HAP-1 (cell line): ENCODE results near the gene SYNDIG1L.

ENCODE experiments used
- DNase-seq, 2 experiments: peaks; one replicate each; pipeline ENCODE4 v3.0.0-alpha.2; 2016 to 2020; ENCODE audit warnings: low spot score in 2 of 2
- H3K27me3 ChIP-seq: fragments of 250-450 bp; sonication (Bioruptor Pico); 2 replicates; pipeline ENCODE4 v1.5.1; 2020; ENCODE audit warnings: low read depth, mild to moderate bottlenecking, moderate library complexity
- H3K36me3 ChIP-seq: fragments of 250-450 bp; sonication (Bioruptor Pico); replicated peaks from 2 replicates; pipeline ENCODE4 v1.5.1; 2020; ENCODE audit warnings: mild to moderate bottlenecking
- H3K4me1 ChIP-seq: fragments of 250-450 bp; sonication (Bioruptor Pico); 2 replicates; pipeline ENCODE4 v1.5.1; 2020; ENCODE audit warnings: mild to moderate bottlenecking
- H3K4me3 ChIP-seq: fragments of 250-450 bp; sonication (Bioruptor Pico); 2 replicates; pipeline ENCODE4 v1.5.1; 2020; ENCODE audit warnings: mild to moderate bottlenecking, moderate library complexity
- H3K9me3 ChIP-seq: fragments of 250-450 bp; sonication (Bioruptor Pico); 2 replicates; pipeline ENCODE4 v1.5.1; 2020; ENCODE audit warnings: mild to moderate bottlenecking, moderate library complexity
- in situ Hi-C: fragments of 300-500 bp; cut with MboI; formaldehyde crosslinking; loops from 3 replicates; pipeline ENCODE4 v1.14.3; 2020; ENCODE audit warnings: low sequenced_read_pairs, inconsistent platforms, mixed read lengths

The SYNDIG1L gene

DNA sequence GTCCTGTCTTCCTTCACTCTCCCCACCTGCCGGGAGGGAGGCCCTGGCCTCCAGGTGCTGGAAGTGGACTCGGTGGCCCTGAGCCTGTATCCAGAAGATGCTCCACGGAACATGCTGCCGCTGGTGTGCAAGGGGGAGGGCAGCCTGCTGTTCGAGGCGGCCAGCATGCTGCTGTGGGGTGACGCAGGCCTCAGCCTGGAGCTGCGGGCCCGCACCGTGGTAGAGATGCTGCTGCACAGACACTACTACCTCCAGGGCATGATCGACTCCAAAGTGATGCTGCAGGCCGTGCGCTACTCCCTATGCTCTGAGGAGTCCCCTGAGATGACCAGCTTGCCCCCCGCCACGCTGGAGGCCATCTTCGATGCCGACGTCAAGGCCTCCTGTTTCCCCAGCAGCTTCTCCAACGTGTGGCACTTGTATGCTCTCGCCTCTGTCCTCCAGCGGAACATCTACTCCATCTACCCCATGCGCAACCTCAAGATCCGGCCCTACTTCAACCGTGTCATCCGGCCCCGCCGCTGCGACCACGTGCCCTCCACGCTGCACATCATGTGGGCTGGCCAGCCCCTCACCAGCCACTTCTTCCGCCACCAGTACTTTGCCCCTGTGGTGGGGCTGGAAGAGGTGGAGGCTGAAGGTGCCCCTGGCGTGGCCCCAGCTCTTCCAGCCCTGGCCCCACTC is 69.0 kb downstream of the SYNDIG1L start:
- H3K36me3 ChIP-seq: no peaks in the 10 kb centered on the region
- DNase-seq: no peak
- H3K27me3 ChIP-seq: no peaks in the 10 kb centered on the region
- no peaks in the 10 kb centered on the region for H3K9me3 ChIP-seq
- no peak overlapping the region for H3K4me3 ChIP-seq
- in situ Hi-C loops: loop anchor here (5.0 kb wide), 1 partner anchor 110 kb away; no protein-coding TSS in a partner anchor
- no peaks in the 10 kb centered on the region for H3K4me1 ChIP-seq
